Fibroblast of pulmonary artery (primary cell): ENCODE measurements around the gene GINS2.

Source experiments
- DNase-seq: peaks from one replicate; pipeline ENCODE4 v3.0.0-alpha.2; 2010; ENCODE audit warnings: low read depth
- H3K4me3 ChIP-seq: replicated peaks from 2 replicates; pipeline ENCODE4 v1.5.1; 2011; ENCODE audit warnings: low read depth, mild to moderate bottlenecking, control low read depth, low read length, moderate library complexity
- TF ChIP-seq, protein P1 (sequence below): IDR thresholded peaks from 2 replicates; pipeline ENCODE4 v1.5.1; 2011; ENCODE audit warnings: mild to moderate bottlenecking, control low read depth, low read length, inconsistent platforms; ENCODE audit errors: missing control alignments

Gene GINS2

DNA sequence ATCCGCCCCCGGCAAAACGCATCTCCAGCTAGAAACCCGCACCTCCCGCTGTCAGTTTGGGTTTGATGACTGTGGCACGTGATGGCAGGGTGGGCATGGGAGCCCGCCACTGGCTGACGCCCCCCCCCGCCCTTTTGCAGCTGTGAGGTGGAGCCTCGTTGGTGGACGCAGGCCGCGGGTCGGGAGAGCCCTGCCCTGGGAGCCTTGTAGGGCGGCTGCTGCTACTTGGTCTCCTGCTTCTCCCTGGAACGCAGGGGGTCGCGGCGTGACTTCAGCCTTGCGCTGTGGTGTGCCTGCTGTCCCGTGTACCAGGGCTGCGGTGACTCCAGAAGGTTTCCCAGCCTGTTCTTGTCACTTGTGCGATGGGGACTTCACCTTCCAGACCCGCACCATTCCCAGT, 47.4 kb downstream of the GINS2 start:
- TF ChIP-seq, protein P1, sequence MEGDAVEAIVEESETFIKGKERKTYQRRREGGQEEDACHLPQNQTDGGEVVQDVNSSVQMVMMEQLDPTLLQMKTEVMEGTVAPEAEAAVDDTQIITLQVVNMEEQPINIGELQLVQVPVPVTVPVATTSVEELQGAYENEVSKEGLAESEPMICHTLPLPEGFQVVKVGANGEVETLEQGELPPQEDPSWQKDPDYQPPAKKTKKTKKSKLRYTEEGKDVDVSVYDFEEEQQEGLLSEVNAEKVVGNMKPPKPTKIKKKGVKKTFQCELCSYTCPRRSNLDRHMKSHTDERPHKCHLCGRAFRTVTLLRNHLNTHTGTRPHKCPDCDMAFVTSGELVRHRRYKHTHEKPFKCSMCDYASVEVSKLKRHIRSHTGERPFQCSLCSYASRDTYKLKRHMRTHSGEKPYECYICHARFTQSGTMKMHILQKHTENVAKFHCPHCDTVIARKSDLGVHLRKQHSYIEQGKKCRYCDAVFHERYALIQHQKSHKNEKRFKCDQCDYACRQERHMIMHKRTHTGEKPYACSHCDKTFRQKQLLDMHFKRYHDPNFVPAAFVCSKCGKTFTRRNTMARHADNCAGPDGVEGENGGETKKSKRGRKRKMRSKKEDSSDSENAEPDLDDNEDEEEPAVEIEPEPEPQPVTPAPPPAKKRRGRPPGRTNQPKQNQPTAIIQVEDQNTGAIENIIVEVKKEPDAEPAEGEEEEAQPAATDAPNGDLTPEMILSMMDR: no peak
- H3K4me3 ChIP-seq: no peak overlapping the region
- no peak for DNase-seq

DNA sequence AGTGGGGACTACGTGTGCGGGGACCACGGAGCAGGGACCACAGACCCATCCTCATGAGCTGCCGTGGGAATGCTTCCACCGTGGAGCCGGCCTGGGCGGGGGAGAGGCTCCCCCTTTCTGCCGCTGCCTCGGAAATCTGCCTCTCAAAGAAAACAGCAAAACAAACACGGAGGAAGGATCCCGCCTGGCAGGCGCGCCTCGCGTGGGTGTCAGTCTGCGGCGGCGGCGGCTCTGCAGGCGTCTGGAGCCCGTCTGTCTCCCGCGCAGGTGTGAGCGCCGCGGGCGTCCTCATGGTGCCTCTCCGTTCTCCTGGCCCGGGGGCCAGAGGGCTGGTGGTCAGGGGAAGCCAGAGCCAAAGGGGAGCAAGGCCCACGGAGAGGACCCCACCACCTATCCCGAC, 48.2 kb downstream of the GINS2 start:
- TF ChIP-seq, protein P1: no peak
- DNase-seq: no peak
- no peak overlapping the region for H3K4me3 ChIP-seq

DNA sequence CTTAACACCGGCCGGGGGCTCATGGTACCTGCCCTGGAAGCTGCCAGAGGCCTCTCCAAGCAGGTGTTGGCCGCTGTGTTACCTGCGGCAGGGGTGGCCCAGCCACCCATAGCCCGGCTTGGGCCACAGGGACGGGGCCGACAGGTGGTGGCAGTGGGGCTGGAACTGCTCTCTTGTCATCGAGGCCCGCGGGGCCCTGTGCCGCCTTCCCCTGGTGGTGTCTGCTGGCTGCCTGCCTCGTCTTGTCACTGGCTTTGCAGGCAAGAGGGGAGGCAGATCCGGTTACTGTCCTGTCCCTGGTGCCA, 48.5 kb downstream of the GINS2 start:
- TF ChIP-seq, protein P1: no peak
- no peak overlapping the region for H3K4me3 ChIP-seq
- DNase-seq: no peak

DNA sequence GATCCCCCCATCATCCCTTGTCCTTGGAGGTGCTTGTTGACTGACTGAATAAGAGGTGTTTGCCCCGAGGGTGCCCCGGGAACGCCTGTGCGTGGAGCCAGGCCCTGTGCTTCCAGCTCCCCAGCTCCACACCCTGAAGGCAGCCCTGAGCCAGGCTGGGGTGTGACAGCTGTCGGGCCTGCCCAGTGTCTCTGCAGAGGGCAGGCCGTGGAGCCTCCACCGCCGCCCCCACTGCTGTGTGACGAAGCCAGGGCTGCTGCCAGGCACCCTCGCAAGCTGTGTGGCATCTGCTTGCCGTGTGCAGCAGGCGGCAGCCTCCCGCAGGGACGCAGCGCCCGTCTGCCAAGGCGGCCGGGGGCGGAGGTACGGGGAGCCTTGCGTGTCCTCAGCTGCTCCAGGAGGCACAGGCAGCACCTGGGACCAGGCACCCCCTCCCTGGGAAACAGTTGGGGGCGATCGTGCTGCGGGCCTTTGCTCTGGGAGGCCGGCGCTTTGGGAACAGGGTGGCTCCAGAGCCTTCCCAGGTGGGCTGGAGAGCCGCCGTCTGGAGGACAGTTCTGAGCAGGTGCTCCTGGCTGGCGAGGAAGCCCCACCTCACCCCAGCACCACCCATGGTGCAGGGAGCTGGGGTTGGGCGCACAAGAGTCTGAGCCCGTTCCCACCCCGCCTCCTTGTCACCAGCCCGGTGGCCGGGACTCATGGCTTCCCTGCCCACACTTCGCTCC, 49.1 kb downstream of the GINS2 start:
- TF ChIP-seq, protein P1: no peak
- DNase-seq: no peak
- no peak overlapping the region for H3K4me3 ChIP-seq

DNA sequence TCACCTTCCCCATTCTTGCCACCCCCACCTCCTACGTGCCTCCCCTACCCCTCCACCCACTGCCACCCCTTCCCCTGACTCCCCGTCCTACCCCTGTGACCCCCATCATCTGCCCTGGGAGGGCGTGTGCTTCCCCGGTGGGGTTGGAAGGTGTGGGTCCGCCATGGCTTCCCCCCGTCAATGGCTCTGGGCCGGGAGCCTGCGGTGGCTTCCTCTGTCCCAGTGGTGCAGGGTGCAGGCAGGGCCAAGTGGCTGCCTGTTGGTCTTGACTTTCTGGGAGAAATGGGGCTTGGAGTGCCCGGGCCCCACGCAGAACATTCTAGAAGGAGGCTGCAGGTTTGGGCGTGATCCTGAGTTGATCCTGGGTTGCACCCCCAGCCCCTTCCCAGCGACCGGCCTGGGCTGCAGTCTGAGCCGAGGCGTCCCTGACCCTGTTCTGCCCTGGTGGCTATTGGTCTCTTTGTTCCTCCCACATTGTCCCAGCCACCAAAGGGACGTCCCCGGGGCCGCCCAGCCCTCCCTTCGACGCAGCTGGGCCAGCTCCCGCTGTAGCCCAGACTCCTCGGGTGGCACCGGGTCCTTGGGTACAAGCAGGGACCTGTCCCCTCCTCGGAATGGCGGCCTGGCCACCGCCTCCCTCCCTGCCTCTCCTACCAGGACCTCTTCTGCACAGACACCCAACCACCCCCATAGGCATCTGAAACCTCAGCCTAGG, 49.9 kb downstream of the GINS2 start:
- no peak for DNase-seq
- H3K4me3 ChIP-seq: no peak overlapping the region
- TF ChIP-seq, protein P1: no peak

DNA sequence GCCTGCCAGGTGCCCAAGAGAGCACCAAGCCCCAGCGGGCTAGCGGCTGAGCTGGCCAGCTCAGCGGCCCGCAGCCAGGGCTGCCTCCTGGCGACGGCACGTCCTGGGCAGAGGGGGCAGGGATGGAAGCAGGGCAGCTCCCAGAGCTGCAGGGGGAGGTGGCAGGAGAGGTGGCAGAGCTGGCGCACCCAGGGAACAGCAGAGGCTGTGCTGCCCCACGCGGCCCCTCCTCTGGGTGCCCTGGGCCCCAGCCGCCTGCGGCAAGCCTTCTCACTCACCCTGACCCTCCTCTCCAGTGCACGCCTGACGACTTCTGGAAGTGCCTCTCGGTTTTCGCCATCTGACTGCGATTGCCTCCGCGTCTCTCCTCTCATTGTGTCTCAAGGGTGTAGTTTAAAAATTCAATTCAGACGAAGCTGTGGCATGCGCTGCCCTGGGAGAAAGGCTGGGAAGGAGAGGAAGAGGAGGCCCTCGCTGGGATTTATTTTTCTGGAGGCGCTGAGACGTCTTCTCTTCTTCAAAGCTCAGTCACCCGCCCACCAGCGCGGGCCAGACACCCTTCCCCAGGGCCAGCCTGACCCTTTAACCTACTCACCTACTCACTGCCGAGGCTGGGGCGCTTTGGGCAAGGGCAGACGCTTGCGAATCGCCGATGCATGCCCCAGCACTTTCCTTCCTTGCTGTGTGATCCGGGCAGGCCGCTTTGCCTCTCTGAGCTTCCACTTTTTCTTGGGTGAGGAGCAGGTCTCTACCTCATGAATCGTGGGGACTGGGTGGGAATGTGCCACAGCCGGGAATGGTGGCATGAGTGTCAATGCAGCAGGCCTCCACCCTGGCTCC, 50.7 kb downstream of the GINS2 start:
- DNase-seq: no peak
- TF ChIP-seq, protein P1: no peak
- no peak overlapping the region for H3K4me3 ChIP-seq
